ENCODE data around the gene MYCN. TPM values are rescaled to one million over a fixed set of nuclear protein-coding genes. Genes with fewer than 3 reads are reported as not detected.

MYCN gene
- total RNA-seq, 4 donors from 2014 or later, result not detected

DNA sequence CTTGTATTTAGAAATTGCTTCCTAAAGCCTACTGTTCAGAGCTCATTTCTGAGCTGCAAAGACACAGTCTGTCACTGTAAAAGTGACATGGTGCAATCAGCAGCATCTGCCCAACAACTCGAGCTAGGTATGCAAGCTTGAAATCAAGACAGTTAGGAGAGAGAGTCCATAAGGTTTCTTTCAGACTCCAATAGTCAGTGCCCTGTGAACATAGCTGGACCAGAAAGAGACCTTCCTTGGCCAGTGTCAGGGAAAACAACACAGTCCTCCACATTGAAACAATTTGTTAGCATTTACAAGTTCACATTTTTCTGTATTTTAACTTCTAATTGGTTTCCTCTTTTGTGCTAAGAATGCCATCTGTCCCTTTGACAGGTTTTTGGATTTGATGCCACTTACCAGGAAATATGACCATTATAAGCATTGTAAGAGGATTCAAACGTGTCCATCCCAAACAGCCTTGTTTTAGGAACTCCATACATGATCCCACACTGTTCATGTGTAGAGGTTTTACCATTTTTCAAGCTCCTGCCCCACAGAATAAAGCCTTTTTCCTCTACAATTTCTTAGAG is 8.9 kb upstream of the MYCN start:
- TF ChIP-seq, protein P1, sequence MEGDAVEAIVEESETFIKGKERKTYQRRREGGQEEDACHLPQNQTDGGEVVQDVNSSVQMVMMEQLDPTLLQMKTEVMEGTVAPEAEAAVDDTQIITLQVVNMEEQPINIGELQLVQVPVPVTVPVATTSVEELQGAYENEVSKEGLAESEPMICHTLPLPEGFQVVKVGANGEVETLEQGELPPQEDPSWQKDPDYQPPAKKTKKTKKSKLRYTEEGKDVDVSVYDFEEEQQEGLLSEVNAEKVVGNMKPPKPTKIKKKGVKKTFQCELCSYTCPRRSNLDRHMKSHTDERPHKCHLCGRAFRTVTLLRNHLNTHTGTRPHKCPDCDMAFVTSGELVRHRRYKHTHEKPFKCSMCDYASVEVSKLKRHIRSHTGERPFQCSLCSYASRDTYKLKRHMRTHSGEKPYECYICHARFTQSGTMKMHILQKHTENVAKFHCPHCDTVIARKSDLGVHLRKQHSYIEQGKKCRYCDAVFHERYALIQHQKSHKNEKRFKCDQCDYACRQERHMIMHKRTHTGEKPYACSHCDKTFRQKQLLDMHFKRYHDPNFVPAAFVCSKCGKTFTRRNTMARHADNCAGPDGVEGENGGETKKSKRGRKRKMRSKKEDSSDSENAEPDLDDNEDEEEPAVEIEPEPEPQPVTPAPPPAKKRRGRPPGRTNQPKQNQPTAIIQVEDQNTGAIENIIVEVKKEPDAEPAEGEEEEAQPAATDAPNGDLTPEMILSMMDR (IDR thresholded peaks at IDR 0.05; ENCODE audit: low read depth), result no peak

DNA sequence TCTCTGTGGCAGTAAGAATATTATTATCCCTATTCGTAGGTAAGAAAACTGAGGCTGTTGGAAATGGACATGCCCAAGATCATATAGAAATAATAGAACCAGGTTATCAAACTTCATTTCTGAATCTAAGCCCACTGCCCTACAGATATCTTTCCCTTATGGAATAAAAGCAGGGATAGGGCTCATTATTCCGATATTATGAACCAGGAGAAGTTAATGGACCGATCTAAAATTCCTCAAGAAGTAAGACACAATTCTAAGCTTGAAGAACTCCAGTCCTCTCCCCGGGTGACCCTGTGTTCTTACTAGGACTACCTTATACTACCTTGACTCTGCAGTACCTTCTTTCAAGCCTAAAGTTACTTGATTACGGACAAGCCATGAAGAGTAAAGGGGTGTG is 8.4 kb upstream of the MYCN start:
- TF ChIP-seq, protein P1 (IDR thresholded peaks at IDR 0.05; ENCODE audit: low read depth), result no peak

DNA sequence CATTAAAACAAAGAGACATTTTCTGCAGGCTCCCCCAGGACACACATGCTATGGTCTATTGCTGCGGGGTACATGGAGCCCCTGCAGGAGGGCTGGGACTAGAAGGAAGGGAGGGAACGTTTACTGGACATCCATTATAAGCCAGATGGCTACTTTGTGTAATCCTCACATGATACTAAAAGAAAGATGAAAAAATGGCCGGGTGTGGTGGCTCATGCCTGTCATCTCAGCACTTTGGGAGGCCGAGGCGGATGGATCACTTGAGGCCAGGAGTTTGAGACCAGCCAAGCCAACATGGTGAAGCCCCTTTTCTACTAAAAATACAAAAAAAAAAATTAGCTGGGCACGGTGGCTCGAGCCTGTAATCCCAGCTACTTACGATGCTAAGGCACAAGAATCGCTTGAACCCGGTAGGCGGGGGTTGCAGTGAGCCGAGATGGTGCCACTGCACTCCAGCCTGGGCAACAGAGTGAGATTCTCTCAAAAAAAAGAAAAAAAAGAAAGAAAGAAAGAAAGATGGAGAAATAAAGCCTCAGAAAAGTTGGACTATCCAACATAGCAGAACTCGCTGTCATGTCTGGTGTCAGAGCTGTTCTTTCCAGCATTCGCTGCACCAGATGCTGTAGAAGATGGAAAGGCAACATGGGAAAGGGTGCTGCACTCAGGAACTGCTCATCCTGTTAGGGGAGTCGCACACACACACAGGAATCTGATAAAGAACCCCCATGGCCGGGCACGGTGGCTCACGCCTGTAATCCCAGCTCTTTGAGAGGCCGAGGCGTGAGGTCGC is 7.8 kb upstream of the MYCN start:
- TF ChIP-seq, protein P1 (IDR thresholded peaks at IDR 0.05; ENCODE audit: low read depth), result no peak

DNA sequence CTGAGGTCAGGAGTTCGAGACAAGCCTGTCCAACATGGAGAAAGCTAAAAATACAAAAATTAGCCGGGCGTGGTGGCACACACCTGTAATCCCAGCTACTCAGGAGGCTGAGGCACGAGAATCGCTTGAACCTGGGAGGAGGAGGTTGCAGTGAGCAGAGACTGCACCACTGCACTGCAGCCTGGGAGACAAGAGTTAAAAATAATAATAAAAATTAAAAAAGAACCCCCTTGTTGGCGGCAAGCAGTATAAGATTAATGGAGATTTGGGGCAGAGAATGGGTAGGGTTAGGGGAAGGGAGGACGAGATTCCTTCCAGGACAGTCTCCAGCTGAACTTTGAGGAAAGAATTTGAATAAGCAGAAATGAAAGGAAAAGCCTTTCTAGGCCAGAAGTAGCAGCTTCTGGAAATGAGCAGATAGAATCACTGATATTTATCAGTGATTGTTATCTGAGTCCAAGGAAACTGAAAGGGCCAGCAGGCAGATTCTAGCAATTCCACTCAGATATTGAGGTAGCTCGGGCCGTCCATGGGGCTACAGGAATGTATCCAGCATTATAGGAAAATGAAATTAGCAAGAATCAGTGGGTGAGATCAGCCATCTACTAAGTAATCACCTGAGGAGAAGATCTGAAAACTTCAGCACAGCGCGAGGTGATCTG is 7.0 kb upstream of the MYCN start:
- TF ChIP-seq, protein P1 (IDR thresholded peaks at IDR 0.05; ENCODE audit: low read depth), result no peak

DNA sequence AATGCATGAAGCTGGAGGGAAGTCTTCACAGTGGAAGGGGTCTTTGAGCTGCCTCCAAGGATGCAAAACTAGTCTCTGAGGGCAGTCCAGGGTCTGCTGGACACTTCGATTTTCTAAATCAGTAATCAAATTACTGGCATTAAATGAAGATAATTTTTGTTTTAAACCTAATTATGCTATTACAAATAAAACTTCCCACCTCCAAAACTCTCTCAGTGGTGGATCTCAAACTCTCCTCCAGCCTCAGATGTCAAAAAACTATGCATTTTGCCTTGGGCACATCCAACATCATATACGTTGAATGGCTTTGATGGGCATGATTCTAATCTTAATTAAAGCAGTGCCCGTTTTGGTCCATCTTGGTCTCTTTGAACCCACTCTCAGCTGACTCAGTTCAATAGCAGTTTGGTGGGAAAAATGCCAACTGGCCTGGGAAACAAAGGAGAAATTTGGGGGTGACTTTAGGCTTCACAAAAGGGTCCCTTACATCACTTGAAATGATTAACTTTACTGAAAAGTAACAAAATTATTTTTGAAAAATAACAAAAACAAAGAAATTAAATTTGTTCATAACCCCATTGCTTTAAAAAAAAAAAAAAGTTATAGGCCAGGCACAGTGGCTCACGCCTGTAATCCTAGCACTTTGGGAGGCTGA is 5.9 kb upstream of the MYCN start:
- TF ChIP-seq, protein P1 (IDR thresholded peaks at IDR 0.05; ENCODE audit: low read depth), result no peak

DNA sequence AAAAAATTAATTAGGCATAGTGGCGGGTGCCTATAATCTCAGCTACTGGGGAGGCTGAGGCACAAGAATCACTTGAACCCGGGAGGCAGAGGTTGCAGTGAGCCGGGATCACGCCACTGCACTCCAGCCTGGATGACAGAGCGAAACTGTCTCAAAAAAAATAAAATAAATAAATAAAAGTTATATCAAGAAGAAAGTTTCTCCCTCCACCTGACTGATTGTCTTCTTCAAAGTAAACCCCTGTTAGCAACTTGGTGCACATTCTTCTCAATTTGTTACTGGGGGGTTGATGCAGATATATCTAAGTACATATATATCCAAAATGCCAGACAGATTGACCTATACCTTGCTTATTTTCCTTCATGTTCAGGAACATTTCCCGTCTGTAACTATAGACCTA is 5.2 kb upstream of the MYCN start:
- TF ChIP-seq, protein P1 (IDR thresholded peaks at IDR 0.05; ENCODE audit: low read depth), result no peak

DNA sequence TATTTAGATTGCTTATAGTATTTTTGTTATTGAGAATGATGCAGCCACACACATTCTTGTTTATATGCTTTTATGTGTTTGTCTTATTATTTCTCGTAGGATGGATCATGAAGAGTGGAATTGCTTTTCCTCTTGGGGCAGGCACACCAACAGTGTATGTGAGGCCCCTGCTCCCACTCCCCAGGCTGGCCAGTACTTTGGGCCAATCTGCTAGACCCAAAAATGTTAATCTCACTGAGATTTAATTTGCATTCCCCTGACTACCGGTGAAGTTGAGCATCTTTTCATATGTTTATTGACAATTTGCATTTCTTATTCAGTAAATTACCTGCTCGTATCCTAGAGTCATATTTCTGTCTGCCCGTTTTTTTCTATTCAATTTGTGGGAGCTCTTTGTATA is 4.7 kb upstream of the MYCN start:
- TF ChIP-seq, protein P1 (IDR thresholded peaks at IDR 0.05; ENCODE audit: low read depth), result no peak

All from subcutaneous adipose tissue (tissue), 4 donors.